C4-2B (cell line): Measurements from ENCODE around the gene LMNTD2.

Experiments used
- H3K27ac ChIP-seq: fragments of 450-650 bp; 2 replicates; pipeline ENCODE4 v1.5.1; 2017
- ZFX ChIP-seq: fragments of 450-650 bp; IDR thresholded peaks from 2 replicates; pipeline ENCODE4 v1.6.1; 2017
- TF ChIP-seq, protein P1 (sequence below): fragments of 450-650 bp; conservative IDR thresholded peaks from 2 replicates; pipeline ENCODE4 v1.5.1; 2017; ENCODE audit warnings: mild to moderate bottlenecking

The LMNTD2 gene

DNA sequence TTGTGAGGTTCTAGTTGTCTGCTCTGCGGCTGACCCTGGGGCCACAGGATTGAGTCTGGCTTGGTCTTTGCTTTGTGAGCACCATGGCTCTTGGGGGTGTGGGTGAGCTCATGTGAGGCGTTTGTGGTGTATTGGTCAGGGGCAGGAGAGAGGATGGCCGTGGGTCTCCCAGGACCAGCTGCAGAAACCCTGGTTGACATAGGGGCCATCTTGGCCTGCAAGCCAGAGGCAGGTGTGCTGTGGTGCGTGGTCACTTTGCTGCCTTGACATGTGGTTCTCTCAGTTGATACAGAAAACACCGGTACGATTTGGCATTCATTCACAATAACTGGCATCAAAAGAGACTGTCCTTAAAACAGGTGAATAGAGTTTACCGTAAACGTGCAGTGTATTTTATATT, 27.0 kb upstream of the LMNTD2 start:
- no peak overlapping the region for H3K27ac ChIP-seq
- no peak for TF ChIP-seq ZFX
- TF ChIP-seq, protein P1, sequence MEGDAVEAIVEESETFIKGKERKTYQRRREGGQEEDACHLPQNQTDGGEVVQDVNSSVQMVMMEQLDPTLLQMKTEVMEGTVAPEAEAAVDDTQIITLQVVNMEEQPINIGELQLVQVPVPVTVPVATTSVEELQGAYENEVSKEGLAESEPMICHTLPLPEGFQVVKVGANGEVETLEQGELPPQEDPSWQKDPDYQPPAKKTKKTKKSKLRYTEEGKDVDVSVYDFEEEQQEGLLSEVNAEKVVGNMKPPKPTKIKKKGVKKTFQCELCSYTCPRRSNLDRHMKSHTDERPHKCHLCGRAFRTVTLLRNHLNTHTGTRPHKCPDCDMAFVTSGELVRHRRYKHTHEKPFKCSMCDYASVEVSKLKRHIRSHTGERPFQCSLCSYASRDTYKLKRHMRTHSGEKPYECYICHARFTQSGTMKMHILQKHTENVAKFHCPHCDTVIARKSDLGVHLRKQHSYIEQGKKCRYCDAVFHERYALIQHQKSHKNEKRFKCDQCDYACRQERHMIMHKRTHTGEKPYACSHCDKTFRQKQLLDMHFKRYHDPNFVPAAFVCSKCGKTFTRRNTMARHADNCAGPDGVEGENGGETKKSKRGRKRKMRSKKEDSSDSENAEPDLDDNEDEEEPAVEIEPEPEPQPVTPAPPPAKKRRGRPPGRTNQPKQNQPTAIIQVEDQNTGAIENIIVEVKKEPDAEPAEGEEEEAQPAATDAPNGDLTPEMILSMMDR, result no peak

DNA sequence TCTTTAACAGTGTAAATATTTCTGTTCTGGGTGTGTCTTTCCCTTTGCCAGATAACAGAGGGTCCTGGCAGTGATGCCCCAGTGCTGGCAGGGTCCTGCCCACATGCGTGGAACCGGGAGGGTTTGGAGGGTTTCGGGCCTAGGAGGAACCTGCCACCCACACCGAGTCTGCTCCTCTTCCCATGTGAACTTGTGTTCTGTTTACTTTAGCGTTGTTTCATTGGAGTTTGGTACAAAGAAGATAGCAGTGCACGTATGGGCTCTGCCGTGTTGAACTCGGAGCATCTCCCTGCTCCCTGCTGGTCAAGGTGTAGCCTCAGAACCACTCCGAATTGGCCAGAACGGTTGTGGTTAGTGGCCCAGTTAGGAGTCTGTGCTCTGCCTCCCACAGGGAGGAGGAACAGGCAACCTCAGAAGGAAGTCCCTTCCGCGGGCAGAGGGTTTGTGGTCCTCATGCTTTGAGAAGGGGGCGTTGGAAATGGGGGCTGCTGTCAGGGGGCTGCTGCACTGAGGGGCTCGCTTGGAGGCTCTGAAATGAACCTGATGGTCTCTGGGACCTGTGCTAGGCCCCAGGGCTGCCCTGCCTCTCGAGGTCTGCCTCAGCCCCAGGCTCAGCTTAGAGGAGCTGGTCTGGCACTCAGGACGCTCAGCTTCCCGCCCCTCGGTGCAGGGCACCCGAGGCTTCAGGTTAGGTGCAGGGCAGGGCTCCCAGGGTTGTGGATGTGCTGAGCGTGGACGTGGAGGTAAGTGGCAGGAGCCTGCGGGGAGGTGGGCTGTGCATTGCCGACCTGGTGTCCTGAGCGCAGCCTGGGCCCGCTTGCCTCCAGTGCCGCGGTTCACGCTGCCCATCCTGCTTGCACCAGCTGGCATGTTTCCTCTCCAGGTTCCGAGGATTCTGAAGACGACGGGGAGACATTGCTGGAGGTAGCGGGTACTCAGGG, 26.1 kb upstream of the LMNTD2 start:
- TF ChIP-seq, protein P1, result no peak
- TF ChIP-seq ZFX, result no peak
- no peak overlapping the region for H3K27ac ChIP-seq

DNA sequence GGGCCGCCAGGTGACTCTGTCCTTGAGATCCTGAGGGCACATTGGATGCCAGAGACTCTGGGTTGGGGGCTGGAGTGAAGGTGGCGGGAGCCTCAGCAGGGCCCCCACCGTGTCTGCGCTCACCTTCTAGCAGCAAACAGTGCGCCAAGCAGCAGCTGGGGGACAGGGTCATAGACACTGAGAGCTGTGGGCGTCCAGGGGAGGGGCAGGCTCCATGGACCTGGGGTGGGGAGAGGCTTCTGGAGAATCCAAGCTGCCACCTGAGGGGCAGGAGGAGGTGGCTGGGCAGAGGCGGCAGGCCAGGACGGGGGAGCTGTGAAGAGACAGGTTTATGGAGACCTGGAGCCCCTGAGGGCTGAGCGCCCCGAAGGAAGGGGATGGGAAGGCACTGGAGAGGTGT, 23.7 kb upstream of the LMNTD2 start:
- no peak overlapping the region for H3K27ac ChIP-seq
- TF ChIP-seq, protein P1, result no peak
- TF ChIP-seq ZFX, result no peak

DNA sequence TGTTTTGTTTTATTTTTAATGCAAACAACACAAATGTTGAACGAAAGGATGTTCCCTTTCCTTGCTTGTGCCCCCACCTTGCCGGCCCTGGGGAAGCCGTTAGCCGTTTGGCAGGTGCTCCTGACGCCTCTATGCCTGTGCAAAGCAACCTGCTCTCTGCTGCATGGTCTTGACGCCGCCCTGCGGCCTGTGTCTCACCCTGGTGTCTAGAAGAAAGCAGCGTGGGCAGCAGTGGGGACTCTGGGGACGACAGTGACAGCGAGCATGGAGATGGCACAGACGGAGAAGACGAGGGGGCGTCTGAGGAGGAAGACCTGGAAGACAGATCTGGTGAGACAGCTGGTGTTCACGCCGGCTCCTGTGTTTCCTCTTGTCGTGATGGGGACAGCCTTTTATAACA, 21.2 kb upstream of the LMNTD2 start:
- TF ChIP-seq, protein P1, result no peak
- TF ChIP-seq ZFX, result no peak

DNA sequence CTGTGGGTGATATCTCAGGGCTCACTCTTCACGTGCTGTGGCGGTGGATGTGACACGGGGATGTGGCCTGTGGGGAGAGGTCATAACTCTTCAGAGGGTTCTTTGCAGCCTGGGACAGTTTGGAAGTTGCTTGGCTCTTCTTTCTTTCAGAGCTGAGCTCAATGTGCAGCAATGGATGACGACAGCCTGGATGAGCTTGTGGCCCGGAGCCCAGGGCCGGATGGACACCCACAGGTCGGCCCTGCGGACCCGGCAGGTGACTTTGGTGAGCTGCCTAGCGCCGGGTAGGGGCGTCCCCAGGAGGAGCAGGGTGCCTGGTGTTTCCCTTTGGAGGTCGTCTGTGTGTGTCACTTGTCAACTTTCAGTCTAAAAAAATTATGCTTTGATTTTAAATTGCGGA, 20.8 kb upstream of the LMNTD2 start:
- TF ChIP-seq ZFX, result no peak
- TF ChIP-seq, protein P1, result no peak
- H3K27ac ChIP-seq, result no peak overlapping the region

More for the DNA sequence above, 21.2 kb upstream of the LMNTD2 start:
- H3K27ac ChIP-seq, result no peak overlapping the region

DNA sequence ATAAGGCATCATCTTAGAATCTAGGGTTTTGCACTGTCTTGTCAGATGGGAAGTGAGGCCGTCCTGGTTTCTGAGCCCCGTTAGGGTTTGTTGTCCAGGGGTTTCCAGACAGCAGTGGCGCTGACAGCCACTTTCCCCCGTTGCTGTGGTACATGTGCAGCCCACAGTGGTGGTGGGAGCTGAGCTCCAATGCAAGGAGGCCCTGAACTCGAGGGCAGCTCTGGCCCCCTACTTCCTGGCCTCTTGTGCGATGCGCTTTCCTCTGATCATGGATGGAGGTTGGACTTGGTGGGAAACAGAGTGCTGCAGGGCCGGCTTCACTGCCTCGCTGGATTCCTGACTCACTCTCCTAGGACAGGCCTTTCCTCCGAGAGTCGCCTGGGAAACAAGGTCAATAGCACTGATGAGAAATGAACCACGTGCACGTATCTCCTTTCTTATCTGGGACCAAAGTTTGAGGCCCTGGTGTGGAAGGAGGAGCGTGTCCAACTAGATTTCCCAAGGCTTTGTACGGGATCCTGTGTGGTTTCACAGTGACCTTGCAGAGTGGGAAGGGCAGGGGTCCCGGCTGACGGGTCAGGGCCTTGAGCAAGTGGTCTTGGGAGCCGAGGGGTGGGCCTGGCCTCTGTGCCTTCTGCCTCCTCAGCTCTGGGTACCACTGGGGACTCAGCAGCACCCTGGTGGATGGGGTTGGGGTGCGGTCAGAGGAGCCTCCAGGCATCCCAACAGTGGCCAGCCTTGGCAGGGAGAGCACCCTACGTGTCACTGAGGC, 19.5 kb upstream of the LMNTD2 start:
- TF ChIP-seq ZFX, result no peak
- TF ChIP-seq, protein P1, result no peak

More for the DNA sequence above, 19.5 kb upstream of the LMNTD2 start:
- peak overlapping the region; percentile 1; the same call in 1 of the 2 replicates for H3K27ac ChIP-seq
